ENCODE measurements around the gene SENP1.

The SENP1 gene

GRCh38 chr12:48033451-48033850 lies 72.4 kb downstream of the SENP1 start:
- no peak for DNase-seq

- no peak for DNase-seq
Observed at GRCh38 chr12:48032597-48032996, 73.3 kb downstream of the SENP1 start.

GRCh38 chr12:48031135-48031960 lies 74.5 kb downstream of the SENP1 start:
- no peak for DNase-seq

- no peak for DNase-seq
Observed at GRCh38 chr12:48030173-48030650, 75.7 kb downstream of the SENP1 start.

GRCh38 chr12:48029491-48030172 lies 76.2 kb downstream of the SENP1 start:
- DNase-seq, result no peak

GRCh38 chr12:48028541-48029431 lies 77.1 kb downstream of the SENP1 start:
- DNase-seq, result no peak

- DNase-seq, result no peak
Observed at GRCh38 chr12:48027183-48028002, 78.5 kb downstream of the SENP1 start.

- no peak for DNase-seq
Observed at GRCh38 chr12:48026060-48026827, 79.6 kb downstream of the SENP1 start.

GRCh38 chr12:48025281-48025680 lies 80.6 kb downstream of the SENP1 start:
- DNase-seq, result no peak

- no peak for DNase-seq
Observed at GRCh38 chr12:48024735-48025134, 81.1 kb downstream of the SENP1 start.

GRCh38 chr12:48023386-48023785 lies 82.5 kb downstream of the SENP1 start:
- DNase-seq, result no peak

GRCh38 chr12:48022676-48023385 lies 83.0 kb downstream of the SENP1 start:
- DNase-seq, result no peak

GRCh38 chr12:48022180-48022521 lies 83.7 kb downstream of the SENP1 start:
- no peak for DNase-seq

GRCh38 chr12:48021485-48022179 lies 84.2 kb downstream of the SENP1 start:
- DNase-seq, result peak; percentile 40

GRCh38 chr12:48019639-48020265 lies 86.1 kb downstream of the SENP1 start:
- no peak for DNase-seq

GRCh38 chr12:48018618-48018995 lies 87.3 kb downstream of the SENP1 start:
- no peak for DNase-seq

- DNase-seq, result no peak
Observed at GRCh38 chr12:48017921-48018617, 87.8 kb downstream of the SENP1 start.

- no peak for DNase-seq
Observed at GRCh38 chr12:48017496-48017895, 88.4 kb downstream of the SENP1 start.

GRCh38 chr12:48016373-48017020 lies 89.4 kb downstream of the SENP1 start:
- no peak for DNase-seq
